HG03354 (cell line): Measurements from ENCODE around the gene GIGYF2.
"Not testable (repeated sequence)": the region's sequence is repeated elsewhere in the genome, so short reads cannot be mapped to it uniquely, and the experiment has no call there.

Experiments used
- ATAC-seq: cut with Tn5 transposase; IDR thresholded peaks from one replicate; pipeline ENCODE4 v1.9.1; 2021; ENCODE audit warnings: mild to moderate bottlenecking; ENCODE audit not compliant: unreplicated experiment, poor library complexity, severe bottlenecking

The GIGYF2 gene

DNA sequence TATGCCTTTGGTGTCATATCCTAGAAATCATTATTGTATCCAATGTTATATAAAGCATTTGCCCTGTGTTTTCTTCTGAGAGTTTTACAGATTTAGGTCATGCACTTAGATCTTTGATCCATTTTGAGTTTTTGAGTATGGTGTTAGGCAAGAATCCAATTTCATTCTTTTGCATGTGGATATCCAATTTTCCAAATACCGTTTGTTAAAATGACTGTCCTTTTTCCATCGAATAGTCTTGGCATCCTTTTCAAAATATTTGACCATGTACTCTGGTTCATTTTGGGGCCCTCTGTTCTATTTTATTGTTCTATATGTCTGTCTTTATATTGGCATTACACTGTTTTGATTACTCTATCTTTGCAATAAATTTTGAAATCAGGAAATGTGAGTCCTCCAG is 103.0 kb downstream of the GIGYF2 start:
- ATAC-seq, result no peak

DNA sequence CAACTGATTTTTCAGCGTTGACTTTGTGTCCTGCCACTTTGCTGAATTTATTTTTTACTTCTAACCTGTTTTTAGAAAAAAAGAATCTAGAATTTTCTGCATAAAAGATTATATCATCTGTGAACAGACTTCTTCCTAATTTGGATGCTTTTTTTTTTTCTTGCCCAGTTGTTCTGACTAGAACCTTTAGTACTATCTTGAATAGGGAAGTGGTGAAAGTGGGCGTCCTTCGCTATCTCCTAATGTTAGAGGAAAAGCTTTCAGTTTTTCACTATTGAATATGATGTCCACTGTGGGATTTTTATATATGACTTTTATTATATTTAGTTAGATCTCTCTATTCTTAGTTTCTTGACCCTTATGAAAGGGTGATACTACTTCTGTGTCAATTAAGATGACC is 105.0 kb downstream of the GIGYF2 start:
- ATAC-seq, result no peak

DNA sequence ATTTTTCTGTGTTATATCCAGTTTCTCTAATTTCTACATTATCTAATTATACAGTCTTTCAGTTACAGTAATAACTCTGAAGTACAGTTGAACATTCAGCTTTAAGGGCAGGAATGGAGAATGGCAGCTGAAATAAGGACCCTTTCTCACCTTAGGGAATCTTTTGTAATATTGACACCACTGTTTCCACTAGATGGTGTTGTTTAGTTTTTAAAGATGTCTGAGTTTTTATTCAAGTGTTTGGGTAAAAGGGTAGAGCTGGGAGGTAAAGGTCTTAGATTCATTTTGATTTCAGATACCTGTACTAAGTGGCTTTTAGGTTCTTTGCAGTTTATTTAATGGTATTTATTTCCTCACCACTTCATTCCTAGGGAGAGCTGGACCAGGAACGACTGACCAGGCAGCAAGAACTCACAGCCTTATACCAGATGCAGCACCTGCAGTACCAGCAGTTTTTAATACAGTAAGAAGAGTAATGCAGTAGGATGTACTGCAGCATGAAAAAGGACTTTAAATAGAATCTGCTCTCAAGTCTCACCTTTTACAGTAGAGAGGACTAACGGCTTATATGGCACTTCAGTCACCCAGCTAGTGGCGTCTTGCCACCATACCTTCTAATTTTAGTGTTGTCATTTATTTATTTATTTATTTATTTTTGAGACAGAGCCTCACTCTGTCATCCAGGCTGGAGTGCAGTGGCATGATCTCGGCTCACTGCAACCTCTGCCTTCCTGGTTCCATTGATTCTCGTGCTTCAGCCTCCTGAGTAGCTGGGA is 112.4 kb downstream of the GIGYF2 start:
- no peak for ATAC-seq

DNA sequence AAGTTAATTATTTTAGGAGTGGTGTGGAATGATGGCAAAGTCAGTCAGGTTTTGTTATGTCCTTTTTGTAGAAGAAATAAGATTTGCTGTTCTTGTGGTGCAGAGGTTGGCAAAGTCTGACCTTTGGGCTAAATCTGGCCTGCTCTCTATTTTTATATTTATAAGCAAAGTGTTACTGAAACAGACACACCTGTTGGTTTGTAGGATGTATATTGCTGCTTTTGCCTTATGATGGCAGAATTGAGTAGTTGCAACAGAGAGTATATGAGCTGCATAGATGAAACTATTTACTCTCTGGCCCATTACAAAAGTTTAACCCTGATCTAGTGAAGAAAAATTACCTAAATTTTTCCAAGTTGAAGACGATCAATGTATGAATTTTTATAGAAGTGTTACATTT is 113.3 kb downstream of the GIGYF2 start:
- no peak for ATAC-seq

DNA sequence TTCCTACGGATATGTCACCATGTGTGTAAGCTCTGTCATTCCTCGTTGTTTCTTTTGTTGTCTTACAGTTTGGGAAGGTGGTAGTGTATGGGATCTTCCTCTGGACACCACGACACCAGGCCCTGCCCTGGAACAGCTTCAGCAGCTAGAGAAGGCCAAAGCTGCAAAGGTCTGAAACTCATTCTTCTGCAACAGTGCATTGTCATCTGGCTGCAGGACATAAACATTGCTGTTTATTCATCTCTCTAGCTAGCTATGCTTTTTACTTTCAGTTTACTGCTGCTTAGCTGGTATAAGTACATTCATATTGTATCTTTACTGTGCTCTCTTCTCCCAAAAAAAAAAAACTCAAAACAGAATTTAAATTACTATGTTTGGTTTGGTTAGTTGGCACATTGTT is 118.4 kb downstream of the GIGYF2 start:
- ATAC-seq, result no peak

DNA sequence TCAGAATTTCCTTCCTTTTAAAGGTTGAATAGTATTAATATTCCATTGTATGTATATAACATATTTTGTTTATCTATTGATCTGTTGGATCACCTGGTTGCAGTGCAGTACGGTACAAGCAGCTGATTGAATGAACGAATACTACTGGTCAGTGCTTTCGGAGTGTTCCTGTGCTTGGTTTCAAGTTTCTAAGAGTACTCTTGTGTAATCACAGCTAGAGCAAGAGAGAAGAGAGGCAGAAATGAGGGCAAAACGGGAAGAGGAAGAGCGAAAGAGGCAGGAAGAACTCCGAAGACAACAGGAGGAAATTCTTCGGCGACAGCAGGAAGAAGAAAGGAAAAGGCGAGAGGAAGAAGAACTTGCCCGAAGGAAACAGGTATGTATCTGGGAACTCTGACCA is 119.5 kb downstream of the GIGYF2 start:
- no peak for ATAC-seq

DNA sequence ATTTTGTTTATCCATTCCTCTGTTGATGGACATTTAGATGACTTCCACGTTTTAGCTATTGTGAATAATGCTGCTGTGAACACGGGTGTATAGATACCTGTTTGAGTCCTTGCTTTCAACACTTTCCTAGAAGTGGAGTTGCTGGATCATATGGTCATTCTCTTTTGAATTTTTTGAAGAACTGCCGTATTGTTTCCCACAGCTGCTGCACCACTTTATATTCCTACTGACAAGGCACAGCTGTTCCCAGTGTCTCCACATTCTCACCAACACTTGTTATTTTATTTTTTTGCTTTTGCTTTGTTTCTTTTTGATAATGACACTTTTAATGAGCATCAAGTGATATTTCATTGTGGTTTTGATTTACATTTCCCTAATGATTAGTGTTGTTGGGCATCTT is 120.6 kb downstream of the GIGYF2 start:
- ATAC-seq, result no peak

DNA sequence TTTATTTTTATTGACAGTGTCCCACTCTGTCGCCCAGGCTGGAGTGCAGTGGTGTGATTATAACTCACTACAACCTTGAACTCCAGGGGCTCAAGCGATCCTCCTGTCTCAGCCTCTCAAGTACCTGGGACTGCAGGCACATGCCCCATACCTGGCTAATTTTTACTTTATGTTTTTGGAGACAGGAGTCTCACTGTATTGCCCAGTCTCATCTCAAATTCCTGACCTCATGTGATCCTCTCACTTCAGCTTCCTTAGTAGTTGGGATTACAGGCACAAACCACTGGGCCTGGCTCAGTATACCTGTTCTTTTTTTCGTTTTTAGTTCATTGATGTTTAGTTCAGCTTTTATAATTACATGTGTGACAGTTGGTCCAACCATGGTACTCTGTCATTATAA is 132.9 kb downstream of the GIGYF2 start:
- no peak for ATAC-seq

DNA sequence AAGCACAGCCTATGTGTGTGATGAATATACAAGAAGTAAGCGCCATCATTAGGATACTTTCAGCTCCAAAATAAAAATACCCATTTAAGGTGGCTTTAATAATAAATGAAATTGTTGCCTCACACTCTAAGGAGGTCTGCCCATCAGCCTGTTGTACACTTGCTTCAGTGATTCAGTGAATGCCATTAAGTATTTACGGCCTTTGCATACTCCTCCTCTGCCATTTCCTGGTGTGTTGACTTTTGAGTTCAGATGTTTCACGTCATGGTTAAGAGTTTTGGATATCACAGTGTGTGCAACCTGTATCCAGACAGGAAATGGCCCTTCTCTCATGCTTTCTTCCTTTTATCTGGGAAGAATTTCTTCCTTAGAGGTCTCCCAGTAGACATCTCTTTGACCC is 134.4 kb downstream of the GIGYF2 start:
- ATAC-seq, result no peak

DNA sequence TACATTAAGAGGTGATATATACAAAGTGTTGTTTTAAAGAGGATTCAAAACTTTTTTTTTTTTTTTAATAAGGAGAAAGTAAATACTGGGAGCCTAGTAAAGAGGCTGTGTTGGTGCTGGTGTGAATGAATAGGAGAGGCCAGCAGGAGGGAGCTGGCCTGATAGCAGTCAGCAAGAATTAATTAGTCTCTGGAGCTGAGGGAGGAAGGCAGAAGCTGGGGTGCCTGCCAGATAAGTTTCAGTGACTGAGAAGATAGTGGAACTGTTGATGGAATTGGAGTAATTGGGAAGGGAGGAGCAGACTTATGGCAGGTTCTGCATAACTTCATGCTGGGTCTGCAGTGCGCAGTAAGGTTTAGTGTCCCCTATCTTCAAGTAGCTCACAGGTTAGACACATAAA is 136.7 kb downstream of the GIGYF2 start:
- ATAC-seq, result no peak

DNA sequence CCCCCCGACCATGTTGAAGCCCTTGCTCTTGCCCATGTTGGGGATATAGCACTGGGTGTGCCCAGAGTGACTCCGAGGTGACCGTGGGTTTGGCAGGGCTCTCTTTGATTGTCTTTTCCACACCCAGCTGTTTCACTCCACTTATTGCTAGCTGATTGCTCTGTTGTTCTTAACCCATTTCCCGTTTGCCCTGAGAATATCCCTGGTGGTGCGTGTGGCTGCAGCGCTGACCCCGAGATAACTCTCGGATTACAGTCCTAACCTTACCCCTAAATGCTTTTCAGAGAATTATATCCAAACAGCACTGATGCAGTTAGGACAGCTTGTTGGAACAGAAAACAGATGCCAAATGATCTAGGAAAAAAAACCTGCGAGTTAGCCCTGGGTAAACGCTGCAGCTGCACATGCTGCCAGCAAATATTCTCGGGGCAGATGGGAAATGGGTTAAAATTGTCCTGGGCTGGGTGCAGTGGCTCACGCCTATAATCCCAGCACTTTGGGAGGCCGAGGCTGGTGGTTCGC is 138.6 kb downstream of the GIGYF2 start:
- ATAC-seq, result no peak

DNA sequence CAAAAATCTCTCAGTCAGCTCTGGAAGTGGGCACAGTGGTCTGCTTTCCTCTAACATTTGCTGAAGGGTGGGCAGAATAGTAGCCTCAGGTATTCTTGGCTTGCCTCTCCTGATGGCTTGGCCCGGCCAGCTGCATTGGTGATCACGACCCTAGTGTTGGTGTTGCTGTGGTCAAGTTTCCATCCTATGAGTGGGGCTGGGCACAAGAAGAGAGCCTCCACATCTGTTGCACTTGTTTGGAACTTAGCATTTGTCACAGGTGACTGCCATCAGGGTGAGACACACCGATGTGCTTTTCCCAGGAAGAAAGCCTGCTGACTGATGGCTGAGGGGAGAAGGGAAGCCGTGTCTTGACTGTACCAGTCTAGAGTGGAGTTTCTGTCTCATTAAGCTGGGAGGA is 139.8 kb downstream of the GIGYF2 start:
- no peak for ATAC-seq

DNA sequence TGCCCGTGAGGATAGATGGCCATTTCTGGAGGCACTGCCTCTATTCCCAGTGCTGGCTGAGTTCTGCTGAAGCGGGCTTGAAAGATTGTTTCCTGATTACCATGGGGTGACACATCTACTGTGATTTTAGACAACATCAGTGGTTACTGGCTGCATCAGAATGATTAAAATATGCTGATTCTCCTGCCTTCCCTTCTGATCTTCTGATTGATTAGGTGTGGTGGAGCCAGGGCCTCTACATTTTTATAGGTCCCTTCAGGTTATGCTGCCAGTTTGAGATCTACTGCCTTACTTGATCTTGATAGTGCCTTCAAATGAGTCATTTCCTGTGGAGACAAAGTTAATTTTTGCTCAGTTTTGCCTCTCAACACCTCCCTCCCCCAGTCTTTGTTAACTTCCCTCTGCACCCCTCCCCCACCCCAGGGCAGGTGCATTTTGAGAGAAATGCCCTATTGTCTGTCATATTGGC is 141.3 kb downstream of the GIGYF2 start:
- peak; percentile 95 for ATAC-seq

DNA sequence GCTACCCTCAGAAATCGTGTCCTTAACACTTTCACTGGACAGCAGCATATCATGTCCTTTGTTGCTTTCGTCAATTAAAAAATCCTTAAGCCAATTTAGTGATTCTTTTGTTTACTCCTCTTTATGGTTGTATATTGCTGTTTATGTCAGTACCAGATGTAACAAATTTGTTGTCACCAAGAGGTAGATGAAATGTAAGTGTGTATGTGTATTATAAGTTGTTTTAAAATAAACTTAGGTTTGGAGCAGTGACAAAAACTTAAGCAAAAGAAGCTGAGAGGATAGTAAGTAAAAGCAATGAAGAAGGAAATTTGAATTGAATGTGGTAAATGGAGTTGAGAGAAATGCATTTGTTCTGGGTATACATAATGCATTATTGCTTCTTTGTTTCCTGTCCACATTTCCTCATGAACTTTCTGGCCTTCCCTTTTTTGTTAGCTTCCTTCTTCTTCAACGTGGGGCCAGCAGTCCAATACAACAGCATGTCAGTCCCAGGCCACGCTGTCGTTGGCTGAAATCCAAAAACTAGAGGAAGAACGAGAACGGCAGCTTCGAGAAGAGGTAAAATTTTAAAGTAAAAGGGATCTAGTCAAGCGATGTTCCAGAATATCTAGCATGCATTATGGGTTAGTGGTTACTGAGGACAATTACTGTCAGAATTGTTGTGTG is 142.4 kb downstream of the GIGYF2 start:
- no peak for ATAC-seq

DNA sequence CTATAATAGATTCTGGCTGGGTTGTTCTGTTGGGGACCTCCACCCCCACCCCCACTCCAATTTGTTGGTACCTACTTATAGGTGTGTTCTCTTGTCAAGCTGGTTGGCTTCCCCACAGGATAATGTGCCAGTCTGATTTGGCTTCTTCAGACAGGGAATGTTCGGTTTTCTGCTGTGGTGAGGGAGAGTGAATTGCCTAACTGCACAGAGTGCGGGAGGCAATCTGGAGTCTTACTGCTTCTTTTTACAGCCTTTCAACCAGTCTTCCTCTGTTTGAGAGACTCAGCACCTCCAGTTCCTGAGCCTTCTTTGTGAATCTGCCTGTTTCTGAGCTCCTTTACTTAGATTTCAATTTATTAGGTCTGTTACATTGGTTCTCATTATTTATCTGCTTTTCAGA is 145.6 kb downstream of the GIGYF2 start:
- no peak for ATAC-seq

DNA sequence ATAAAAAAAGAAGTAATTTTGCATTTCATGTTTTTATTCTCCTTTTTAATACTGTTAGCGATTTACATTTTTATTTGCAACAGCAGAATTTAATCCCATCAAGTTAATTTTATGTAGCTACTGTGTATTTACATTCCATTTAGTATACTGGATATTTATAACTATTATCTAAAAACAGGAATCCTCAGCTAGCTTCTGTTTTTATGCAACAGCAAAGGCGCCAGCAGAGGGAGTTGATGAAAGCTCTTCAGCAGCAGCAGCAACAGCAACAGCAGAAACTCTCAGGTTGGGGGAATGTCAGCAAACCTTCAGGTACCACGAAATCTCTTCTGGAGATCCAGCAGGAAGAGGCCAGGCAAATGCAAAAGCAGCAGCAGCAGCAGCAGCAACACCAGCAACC is 146.7 kb downstream of the GIGYF2 start:
- ATAC-seq, result no peak

DNA sequence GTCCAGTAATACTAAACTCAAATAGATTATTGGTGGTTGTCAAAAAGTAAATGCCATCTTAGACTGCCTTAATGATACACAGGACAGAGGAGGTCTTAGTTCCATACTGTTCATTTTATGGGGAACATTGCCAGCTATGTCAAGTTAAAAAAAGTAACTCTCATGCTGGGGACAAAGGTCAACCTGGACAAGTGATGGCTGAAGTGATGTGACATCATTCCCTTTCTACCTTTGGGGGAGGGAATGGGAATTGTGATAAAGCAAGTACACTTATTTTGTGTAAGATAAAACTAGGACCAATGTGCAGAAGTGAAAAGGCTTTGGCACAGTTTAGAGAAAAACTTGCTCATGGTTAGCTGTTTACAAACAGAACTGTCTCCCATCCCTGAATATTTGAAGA is 148.9 kb downstream of the GIGYF2 start:
- ATAC-seq, result no peak

DNA sequence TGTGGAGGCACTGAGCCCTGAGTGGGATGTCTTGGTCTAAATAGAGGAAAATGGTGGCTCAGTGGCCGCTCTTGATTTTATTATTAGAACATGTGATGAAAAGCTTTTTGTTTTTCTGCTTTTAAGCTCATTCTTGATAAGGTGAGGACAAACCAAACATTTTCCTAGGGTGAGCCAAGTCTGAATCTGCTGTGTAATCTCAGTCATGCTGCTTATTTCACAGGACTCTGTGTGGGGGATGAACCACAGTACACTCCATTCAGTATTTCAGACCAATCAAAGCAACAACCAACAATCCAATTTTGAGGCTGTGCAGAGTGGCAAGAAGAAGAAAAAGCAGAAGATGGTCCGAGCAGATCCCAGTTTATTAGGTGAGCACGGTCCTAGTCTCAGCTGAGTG is 152.9 kb downstream of the GIGYF2 start:
- ATAC-seq, result no peak

DNA sequence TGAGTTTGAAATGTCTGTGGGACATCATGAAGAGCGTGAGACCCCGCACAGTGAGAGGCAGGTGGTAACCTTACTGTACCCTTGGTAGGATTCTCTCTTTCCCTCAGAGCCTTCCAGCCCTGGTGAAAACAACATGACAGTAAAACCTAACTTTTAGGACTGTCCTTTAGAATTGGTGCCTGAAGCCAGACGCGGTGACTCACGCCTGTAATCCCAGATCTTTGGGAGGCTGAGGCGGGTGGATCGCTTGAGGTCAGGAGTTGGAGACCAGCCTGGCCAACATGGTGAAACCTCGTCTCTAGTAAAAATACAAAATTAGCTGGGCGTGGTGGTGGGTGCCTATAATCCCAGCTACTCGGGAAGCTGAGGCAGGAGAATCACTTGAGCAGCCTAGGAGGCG is 154.9 kb downstream of the GIGYF2 start:
- not testable (repeated sequence) for ATAC-seq

DNA sequence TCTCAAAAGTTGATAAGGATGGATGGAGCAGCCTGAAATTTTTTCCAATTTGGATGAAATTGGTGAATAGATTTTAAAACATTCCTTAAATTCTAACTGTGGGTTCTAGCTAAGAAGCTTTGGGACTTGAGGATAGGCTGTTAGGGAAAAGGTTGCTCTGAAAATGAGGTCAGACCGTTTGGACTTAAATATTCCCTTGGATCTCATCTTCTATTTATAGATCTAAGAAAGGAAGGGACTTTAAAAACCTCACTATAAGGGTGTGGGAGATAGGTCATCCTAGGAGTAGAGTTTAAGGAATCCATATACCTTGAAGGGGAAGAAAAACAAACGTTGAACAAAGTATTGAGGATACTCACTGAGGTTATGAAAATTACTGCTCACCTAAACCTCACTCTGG is 155.5 kb downstream of the GIGYF2 start:
- no peak for ATAC-seq

DNA sequence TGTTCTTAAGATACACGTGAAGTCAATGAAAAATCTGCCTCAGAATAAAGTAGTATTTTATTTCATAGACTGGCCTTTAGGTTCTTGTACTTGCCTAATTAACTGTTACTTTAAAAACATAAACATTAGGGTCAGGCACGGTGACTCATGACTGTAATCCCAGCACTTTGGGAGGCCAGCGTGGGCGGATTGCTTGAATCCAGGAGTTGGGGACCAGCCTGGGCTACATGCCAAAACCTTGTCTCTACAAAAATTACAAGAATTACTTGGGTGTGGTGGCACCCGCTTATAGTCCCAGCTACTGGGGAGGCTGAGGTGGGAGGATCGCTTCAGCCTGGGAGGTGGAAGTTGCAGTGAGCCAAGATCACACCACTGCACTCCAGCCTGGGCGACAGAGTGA is 157.0 kb downstream of the GIGYF2 start:
- no peak for ATAC-seq
